ENCODE results near the gene RBMY1J.
"Not testable (repeated sequence)": the region's sequence is repeated elsewhere in the genome, so short reads cannot be mapped to it uniquely, and the experiment has no call there.

Gene RBMY1J

DNA sequence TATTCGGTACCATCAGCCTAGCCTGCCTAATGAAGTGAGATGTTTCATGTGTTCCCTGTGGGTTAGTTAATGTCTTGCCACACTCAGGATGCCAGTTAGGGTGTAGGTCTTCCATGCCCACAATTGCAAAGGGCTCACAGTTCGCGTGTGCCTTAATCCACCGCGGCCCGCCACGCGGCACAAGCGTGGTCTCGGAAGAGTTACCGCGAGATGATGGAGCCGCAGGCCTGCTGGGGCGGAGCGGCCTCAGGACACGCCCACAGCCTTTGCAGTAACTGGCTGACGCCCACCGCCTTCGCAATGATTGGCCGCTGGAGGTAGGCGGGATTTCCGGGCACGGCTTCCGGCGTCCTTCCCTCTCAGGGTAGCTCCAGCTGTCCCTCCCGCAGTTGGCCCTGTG is at the start of gene RBMY1J:
Gene RBMY1J, plus strand, starts transcription at position 301 of the 400 bp plus-strand sequence. CDS start 2,038 bp downstream, outside the sequence.
- H3K27me3 ChIP-seq (replicated peaks); H3K4me3 ChIP-seq (ENCODE audit: low read depth, low read length); DNase-seq; in situ Hi-C loops (cut with HindIII; ENCODE audit: low pct_ligation_motif_present, low sequenced_read_pairs); H3K27ac ChIP-seq; H3K36me3 ChIP-seq (replicated peaks): not testable (repeated sequence)

DNA sequence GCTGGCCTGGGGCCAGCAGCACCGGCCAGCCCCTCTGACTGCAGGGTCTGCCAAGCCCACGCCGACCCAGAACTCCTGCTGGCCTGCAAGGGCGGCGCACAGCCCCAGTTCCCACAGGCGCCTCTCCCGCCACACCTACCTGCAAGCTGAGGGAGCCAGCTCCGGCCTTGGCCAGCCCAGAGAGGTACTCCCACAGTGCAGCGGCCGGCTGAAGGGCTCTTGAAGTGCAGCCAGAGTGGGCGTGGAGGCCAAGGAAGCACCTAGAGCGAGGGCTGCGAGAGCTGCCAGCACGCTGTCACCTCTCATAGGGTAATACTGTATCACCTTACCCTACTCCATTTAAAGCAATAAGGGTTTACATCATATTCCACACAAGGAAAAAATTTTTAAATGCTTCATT is 35.8 kb upstream of the RBMY1J start:
- Histone ChIP-seq H3K36me3 (replicated peaks) (no peaks in the 10 kb centered on the region), H3K27ac (no peak overlapping the region), H3K4me3 (ENCODE audit: low read depth, low read length) (no peak overlapping the region), H3K27me3 (replicated peaks) (no peaks in the 10 kb centered on the region)
- TF ChIP-seq, protein P1, sequence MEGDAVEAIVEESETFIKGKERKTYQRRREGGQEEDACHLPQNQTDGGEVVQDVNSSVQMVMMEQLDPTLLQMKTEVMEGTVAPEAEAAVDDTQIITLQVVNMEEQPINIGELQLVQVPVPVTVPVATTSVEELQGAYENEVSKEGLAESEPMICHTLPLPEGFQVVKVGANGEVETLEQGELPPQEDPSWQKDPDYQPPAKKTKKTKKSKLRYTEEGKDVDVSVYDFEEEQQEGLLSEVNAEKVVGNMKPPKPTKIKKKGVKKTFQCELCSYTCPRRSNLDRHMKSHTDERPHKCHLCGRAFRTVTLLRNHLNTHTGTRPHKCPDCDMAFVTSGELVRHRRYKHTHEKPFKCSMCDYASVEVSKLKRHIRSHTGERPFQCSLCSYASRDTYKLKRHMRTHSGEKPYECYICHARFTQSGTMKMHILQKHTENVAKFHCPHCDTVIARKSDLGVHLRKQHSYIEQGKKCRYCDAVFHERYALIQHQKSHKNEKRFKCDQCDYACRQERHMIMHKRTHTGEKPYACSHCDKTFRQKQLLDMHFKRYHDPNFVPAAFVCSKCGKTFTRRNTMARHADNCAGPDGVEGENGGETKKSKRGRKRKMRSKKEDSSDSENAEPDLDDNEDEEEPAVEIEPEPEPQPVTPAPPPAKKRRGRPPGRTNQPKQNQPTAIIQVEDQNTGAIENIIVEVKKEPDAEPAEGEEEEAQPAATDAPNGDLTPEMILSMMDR (IDR thresholded peaks at IDR 0.05; ENCODE audit: low read depth, low read length, missing control alignments): no peak
- in situ Hi-C loops (cut with HindIII; ENCODE audit: low pct_ligation_motif_present, low sequenced_read_pairs): no loop called here
- no peak for DNase-seq

DNA sequence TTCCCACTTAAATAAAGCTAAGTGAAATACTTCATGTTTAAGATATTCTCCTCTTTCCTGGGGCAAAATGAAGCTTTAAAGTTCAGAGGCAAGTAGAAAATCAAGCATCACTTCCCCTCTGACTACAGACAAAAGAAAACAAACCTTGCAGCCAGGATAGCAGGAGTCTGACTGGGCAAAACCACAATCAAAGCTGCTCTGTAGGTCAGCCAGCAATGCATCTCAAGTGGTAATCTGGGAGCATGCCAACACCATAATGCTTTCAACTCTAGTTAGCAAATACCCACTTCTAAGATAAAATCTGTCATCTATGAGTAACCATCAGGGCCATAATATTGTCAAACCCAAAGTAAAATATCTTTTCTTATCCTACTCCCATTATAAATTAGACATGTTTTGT is 32.6 kb upstream of the RBMY1J start:
- H3K27me3 ChIP-seq (replicated peaks): no peaks in the 10 kb centered on the region
- no peaks in the 10 kb centered on the region for H3K36me3 ChIP-seq (replicated peaks)
- no peak for DNase-seq
- TF ChIP-seq, protein P1 (IDR thresholded peaks at IDR 0.05; ENCODE audit: low read depth, low read length, missing control alignments): no peak
- H3K4me3 ChIP-seq (ENCODE audit: low read depth, low read length): no peak overlapping the region
- no peak overlapping the region for H3K27ac ChIP-seq
- in situ Hi-C loops (cut with HindIII; ENCODE audit: low pct_ligation_motif_present, low sequenced_read_pairs): no loop called here

DNA sequence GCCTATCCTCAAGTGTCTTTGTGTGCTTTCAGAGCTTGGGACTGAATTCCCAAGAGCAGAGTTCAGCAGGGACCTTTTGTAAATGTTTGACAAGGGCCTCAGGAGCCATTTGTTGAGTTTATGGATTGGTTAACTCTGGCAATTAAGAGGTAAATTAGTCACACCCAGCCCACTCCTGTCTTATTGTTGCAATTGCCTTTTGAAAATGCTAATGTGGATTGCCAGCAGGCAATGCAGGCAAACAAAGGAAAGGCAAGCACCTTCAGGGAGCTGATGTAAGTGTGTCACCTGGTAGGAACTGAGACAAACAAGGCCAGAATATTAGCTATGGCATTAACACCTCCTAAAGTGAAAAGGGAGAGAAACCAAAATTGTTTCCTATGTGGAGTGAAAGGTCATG is 29.7 kb upstream of the RBMY1J start:
- Histone ChIP-seq H3K27me3 (replicated peaks) (no peaks in the 10 kb centered on the region), H3K27ac (no peak overlapping the region), H3K36me3 (replicated peaks) (no peaks in the 10 kb centered on the region), H3K4me3 (ENCODE audit: low read depth, low read length) (no peak overlapping the region)
- no peak for DNase-seq
- in situ Hi-C loops (cut with HindIII; ENCODE audit: low pct_ligation_motif_present, low sequenced_read_pairs): no loop called here
- TF ChIP-seq, protein P1 (IDR thresholded peaks at IDR 0.05; ENCODE audit: low read depth, low read length, missing control alignments): no peak

DNA sequence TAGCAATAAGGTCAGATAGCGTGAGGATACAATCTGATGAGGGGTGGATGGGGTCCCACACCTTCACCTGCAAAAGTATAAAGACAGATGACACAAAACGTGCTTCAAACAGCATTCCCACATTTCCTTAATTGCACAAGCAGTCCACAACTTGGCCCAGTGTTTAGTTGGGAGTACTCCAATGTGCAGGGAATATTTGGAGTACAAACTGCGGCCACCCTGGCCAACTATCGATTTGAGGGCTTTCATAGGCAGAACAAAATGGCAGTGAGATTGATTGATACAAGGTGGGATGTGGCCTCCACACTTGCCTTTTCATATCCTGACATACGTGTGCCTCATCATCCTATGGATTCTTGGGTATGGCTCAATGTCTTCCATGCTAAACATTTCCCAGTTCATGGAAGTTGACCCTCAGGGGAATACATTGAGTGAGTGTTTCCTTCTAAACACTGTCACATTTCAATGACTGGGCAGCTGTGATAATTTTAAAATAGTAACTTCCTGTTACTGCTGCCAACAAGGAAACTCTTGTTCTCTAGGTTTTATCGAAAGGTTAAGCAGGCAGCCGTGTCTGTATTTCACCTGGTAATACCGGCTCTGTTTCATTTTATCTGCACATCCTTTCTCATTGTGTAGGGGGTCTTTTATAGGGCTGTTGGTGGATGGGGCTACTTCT is 41.6 kb downstream of the RBMY1J start:
- H3K27ac ChIP-seq; DNase-seq; in situ Hi-C loops (cut with HindIII; ENCODE audit: low pct_ligation_motif_present, low sequenced_read_pairs); H3K36me3 ChIP-seq (replicated peaks); H3K27me3 ChIP-seq (replicated peaks); H3K4me3 ChIP-seq (ENCODE audit: low read depth, low read length): not testable (repeated sequence)

DNA sequence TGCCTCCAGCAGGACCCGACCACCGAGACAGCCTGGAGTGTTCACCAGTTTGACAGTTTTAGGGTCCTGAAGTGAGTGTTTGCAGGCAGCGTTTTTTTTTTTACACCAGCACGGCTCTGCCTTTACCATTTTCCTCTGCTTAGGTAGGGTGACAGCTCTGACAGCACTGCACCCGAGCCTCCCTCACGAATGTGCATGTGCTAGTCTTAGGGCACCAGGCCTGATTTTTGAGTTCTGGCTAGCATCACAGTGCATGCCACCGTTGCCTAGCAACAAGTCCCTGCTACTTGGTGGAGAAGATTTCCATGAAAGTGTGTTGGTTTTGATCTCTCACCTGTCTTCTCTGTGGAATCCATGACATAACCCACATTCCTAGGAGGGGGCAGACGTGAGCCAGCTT is 52.3 kb downstream of the RBMY1J start:
- in situ Hi-C loops (cut with HindIII; ENCODE audit: low pct_ligation_motif_present, low sequenced_read_pairs); H3K36me3 ChIP-seq (replicated peaks); H3K27ac ChIP-seq; H3K4me3 ChIP-seq (ENCODE audit: low read depth, low read length); DNase-seq; H3K27me3 ChIP-seq (replicated peaks): not testable (repeated sequence)

DNA sequence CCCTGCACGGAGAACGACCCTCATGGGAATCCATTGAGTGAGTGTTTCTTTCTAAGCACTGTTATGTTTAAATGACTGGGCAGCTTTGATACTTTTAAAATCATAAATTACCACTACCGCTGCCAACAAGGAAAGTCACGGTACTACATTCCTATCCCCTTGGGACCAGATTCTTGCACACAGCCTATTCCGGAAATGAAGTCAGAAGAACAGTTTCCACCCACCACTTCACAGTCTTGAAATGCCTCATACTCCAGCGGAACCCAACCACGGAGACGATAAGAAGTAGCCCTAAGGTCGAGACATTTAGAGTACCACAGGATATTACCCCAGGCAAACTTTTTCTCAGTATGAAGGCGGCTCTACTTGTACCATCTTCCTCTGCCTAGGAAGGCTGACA is 58.8 kb downstream of the RBMY1J start:
- H3K36me3 ChIP-seq (replicated peaks); DNase-seq; H3K27ac ChIP-seq; H3K27me3 ChIP-seq (replicated peaks); in situ Hi-C loops (cut with HindIII; ENCODE audit: low pct_ligation_motif_present, low sequenced_read_pairs); H3K4me3 ChIP-seq (ENCODE audit: low read depth, low read length): not testable (repeated sequence)

Measured in brain microvascular endothelial cell (primary cell).